Prostate gland (tissue), 2 donors: ENCODE measurements around the gene OTOF. TPM values are rescaled to one million over a fixed set of nuclear protein-coding genes. Genes with fewer than 3 reads are reported as not detected.
"Not testable (repeated sequence)": the region's sequence is repeated elsewhere in the genome, so short reads cannot be mapped to it uniquely, and the experiment has no call there.

Source experiments
- DNase-seq: peaks from one replicate; pipeline ENCODE4 v3.0.0-alpha.2; 2019; ENCODE audit warnings: low spot score
- H3K27ac ChIP-seq, 2 donors: fragments of 200-600 bp; sonication (generic); 2 replicates each; pipeline ENCODE4 v1.5.1; 2017 to 2019
- H3K27me3 ChIP-seq: fragments of 200-600 bp; sonication (generic); replicated peaks from 2 replicates; pipeline ENCODE4 v1.5.1; 2019; ENCODE audit not compliant: insufficient read depth
- H3K36me3 ChIP-seq, 2 donors: fragments of 200-600 bp; sonication (generic); 1 replicate in 1 of 2; 2 replicates in 1 of 2; pipeline versions ENCODE4 v1.5.1 to v1.8.1; 2017 to 2019
- H3K4me1 ChIP-seq: fragments of 200-600 bp; sonication (generic); replicated peaks from 2 replicates; pipeline ENCODE4 v1.5.1; 2019
- H3K4me3 ChIP-seq, 2 donors: fragments of 200-600 bp; sonication (generic); 2 replicates each; pipeline ENCODE4 v1.5.1; 2017 to 2019
- H3K9me3 ChIP-seq: fragments of 200-600 bp; sonication (generic); 2 replicates; pipeline ENCODE4 v1.5.1; 2017
- CTCF ChIP-seq, 4 experiments: fragments of 200-600 bp in 2 of 4; fragments of 450-650 bp in 2 of 4; sonication (generic) in 2 of 4; IDR thresholded peaks; 1 replicate in 3 of 4; 2 replicates in 1 of 4; pipeline ENCODE4 v1.5.1; 2016 to 2019; ENCODE audit warnings: antibody characterized with exemption in 4 of 4, mild to moderate bottlenecking in 2 of 4, moderate library complexity in 2 of 4
- POLR2A ChIP-seq: fragments of 450-650 bp; IDR thresholded peaks from one replicate; pipeline ENCODE4 v1.6.1; 2016; ENCODE audit warnings: antibody characterized with exemption, mild to moderate bottlenecking
- POLR2AphosphoS5 ChIP-seq: sonication (generic); formaldehyde crosslinking; IDR thresholded peaks from one replicate; pipeline ENCODE4 v1.6.1; 2017; ENCODE audit warnings: antibody characterized with exemption
- WGBS: methylation state at CpG from one replicate; pipeline ENCODE4 v1.1.5; 2018; 5-methylcytosine and 5-hydroxymethylcytosine counted together
- intact Hi-C: fragments of 100-400 bp; cut with DNase I; formaldehyde crosslinking; loops from one replicate; pipeline ENCODE4 v1.14.2; 2022
- total RNA-seq, 2 donors: library from RNA; depleted of rRNA; stranded (reverse); fragments of >200 nt; gene quantifications; one replicate each; pipeline ENCODE4 v1.1.0, GENCODE V29; 2016

OTOF gene
- total RNA-seq, 2 donors from 2014 or later: 0.68 TPM; not detected in 1

- H3K36me3 ChIP-seq: no peaks in the 10 kb centered on the region
- H3K9me3 ChIP-seq: no peaks in the 10 kb centered on the region
- H3K27me3 ChIP-seq: no peaks in the 10 kb centered on the region
- intact Hi-C loops: no loop called here
- H3K4me3 ChIP-seq: no peak overlapping the region
- 94% methylated on average over 7 of the region's 7 CpGs for WGBS
- no peak overlapping the region for H3K27ac ChIP-seq
- DNase-seq: no peak
- TF ChIP-seq CTCF (IDR thresholded peaks at IDR 0.05) (no peak), POLR2AphosphoS5 (no peak), POLR2A (no peak)
- no peaks in the 10 kb centered on the region for H3K4me1 ChIP-seq
These were observed 8.0 kb downstream of the OTOF start for GRCh38 chr2:26469955-26470354.

- no peaks in the 10 kb centered on the region for H3K9me3 ChIP-seq
- no peaks in the 10 kb centered on the region for H3K4me1 ChIP-seq
- no peaks in the 10 kb centered on the region for H3K27me3 ChIP-seq
- TF ChIP-seq CTCF (IDR thresholded peaks at IDR 0.05): peak in 2 of 4 experiments; percentile 44 to 51
- no peak for TF ChIP-seq POLR2AphosphoS5
- intact Hi-C loops: no loop called here
- WGBS: 20% methylated on average over 5 of the region's 5 CpGs
- H3K4me3 ChIP-seq: no peak overlapping the region
- no peak overlapping the region for H3K27ac ChIP-seq
- H3K36me3 ChIP-seq: no peaks in the 10 kb centered on the region
- no peak for DNase-seq
These were observed 8.7 kb downstream of the OTOF start for GRCh38 chr2:26469092-26469710.

- H3K4me3 ChIP-seq, H3K27ac ChIP-seq, H3K27me3 ChIP-seq, H3K36me3 ChIP-seq, DNase-seq, H3K9me3 ChIP-seq, H3K4me1 ChIP-seq, intact Hi-C loops: not testable (repeated sequence)
- 96% methylated on average over 1 of the region's 1 CpG for WGBS
These were observed 9.4 kb downstream of the OTOF start for GRCh38 chr2:26468544-26468943.

- no peak overlapping the region for H3K27ac ChIP-seq
These were observed 11.1 kb downstream of the OTOF start for GRCh38 chr2:26466662-26467310.

GRCh38 chr2:26465981-26466471 is 11.9 kb downstream of the OTOF start:
- H3K4me3 ChIP-seq: no peak overlapping the region
- TF ChIP-seq CTCF (IDR thresholded peaks at IDR 0.05): no peak
- H3K9me3 ChIP-seq: no peaks in the 10 kb centered on the region
- intact Hi-C loops: no loop called here
- no peak overlapping the region for H3K27ac ChIP-seq
- no peaks in the 10 kb centered on the region for H3K4me1 ChIP-seq
- H3K36me3 ChIP-seq: no peaks in the 10 kb centered on the region
- no peaks in the 10 kb centered on the region for H3K27me3 ChIP-seq
- WGBS: 91% methylated on average over 10 of the region's 10 CpGs
- no peak for DNase-seq

More at GRCh38 chr2:26466662-26467310, 11.1 kb downstream of the OTOF start:
- no peak for DNase-seq
- WGBS: 89% methylated on average over 22 of the region's 22 CpGs
- H3K4me1 ChIP-seq: no peaks in the 10 kb centered on the region
- no peaks in the 10 kb centered on the region for H3K27me3 ChIP-seq
- intact Hi-C loops: no loop called here
- no peak overlapping the region for H3K4me3 ChIP-seq
- TF ChIP-seq POLR2A: no peak
- no peak for TF ChIP-seq POLR2AphosphoS5
- TF ChIP-seq CTCF (IDR thresholded peaks at IDR 0.05): no peak
- no peaks in the 10 kb centered on the region for H3K9me3 ChIP-seq
- H3K36me3 ChIP-seq: no peaks in the 10 kb centered on the region
